ENCODE data around the gene KCNAB1. TPM values are rescaled to one million over a fixed set of nuclear protein-coding genes. Genes with fewer than 3 reads are reported as not detected.

The KCNAB1 gene
- total RNA-seq, 1 experiment from 2014 or later: 1.0 TPM

DNA sequence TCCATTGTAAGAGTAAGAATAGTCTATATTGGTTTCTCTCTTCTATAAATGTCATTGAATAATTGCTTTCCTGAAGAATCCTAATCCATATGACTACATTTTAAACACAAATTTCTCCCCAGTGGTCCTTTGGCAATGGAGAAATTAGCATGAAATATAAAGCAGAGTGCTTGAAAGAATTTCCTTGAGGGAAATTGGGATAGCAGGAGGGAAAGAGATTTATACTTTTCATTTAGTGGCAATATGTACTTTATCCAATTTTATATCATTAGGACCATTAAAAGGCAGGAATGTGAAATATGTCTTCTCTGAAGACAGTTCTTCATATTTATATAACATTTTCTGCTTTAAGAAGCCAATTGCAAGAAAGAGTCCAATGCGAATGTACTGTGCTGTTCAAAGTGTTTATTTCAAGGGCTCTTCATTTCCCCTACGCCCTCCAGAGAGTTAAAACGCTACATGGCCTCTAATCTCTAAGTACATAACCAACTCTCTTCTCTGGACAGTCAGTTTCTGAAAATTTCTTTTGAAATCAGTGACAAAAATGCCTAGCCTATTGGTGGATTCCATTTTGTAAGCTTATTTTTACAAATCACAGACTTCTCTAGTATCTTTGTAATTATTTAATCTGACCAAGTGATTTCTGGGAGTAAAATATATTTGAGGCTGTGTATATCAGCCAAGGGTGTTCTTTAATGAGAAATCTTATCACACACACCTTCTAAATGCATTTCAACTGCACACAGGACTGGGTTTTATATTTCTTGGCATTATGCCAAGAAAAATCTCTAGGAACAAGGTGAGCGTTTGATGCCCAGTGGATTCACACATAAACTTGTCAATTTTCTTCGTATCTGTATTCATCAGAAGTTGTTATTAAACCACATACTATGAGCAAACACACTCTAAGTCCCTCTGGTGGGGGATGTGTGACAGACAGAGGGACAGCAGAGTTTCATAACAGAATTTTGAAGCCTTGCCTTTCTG lies 51.2 kb downstream of the KCNAB1 start:
- no peak overlapping the region for H3K27ac Mint-ChIP-seq
- POLR2A ChIA-PET: no interaction called here
- H3K4me3 Mint-ChIP-seq: no peak overlapping the region
- DNase-seq (ENCODE audit: low spot score): no peak
- ATAC-seq: no peak
- H3K4me1 Mint-ChIP-seq: no peaks in the 10 kb centered on the region
- CTCF ChIA-PET: interaction anchor here (0.6 to 0.7 kb wide), 2 partner anchors 39 to 127 kb away, joined by 3 read pairs; no protein-coding TSS in a partner anchor
- no peaks in the 10 kb centered on the region for H3K27me3 Mint-ChIP-seq (ENCODE audit: low read depth)
- TF ChIP-seq CREB1 (CRISPR knock-in tag; IDR thresholded peaks at IDR 0.05): no peak
- TF ChIP-seq SMAD4 (CRISPR knock-in tag; IDR thresholded peaks at IDR 0.05): no peak
- TF ChIP-seq ZNF396 (CRISPR knock-in tag; IDR thresholded peaks at IDR 0.05; ENCODE audit: borderline replicate concordance): no peak
- TF ChIP-seq GABPB1 (CRISPR knock-in tag; IDR thresholded peaks at IDR 0.05): no peak
- TF ChIP-seq ZNF219 (CRISPR knock-in tag; IDR thresholded peaks at IDR 0.05; ENCODE audit: borderline replicate concordance): no peak
- TF ChIP-seq ATF6 (CRISPR knock-in tag; IDR thresholded peaks at IDR 0.05): no peak
- TF ChIP-seq, protein P1, sequence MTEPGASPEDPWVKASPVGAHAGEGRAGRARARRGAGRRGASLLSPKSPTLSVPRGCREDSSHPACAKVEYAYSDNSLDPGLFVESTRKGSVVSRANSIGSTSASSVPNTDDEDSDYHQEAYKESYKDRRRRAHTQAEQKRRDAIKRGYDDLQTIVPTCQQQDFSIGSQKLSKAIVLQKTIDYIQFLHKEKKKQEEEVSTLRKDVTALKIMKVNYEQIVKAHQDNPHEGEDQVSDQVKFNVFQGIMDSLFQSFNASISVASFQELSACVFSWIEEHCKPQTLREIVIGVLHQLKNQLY (CRISPR knock-in tag; IDR thresholded peaks at IDR 0.05): no peak
- TF ChIP-seq NR2C2 (CRISPR knock-in tag; IDR thresholded peaks at IDR 0.05): no peak
- no peaks in the 10 kb centered on the region for H3K9me3 Mint-ChIP-seq
- no peaks in the 10 kb centered on the region for H3K36me3 Mint-ChIP-seq

GRCh38 chr3:156172536-156172935 lies 52.2 kb downstream of the KCNAB1 start:
- no peaks in the 10 kb centered on the region for H3K9me3 Mint-ChIP-seq
- ChIA-PET POLR2A (no interaction called here), CTCF (interaction anchor here (0.6 to 0.7 kb wide), 2 partner anchors 40 to 128 kb away, joined by 3 read pairs; no protein-coding TSS in a partner anchor)
- no peaks in the 10 kb centered on the region for H3K27me3 Mint-ChIP-seq (ENCODE audit: low read depth)
- H3K4me1 Mint-ChIP-seq: no peaks in the 10 kb centered on the region
- H3K4me3 Mint-ChIP-seq: no peak overlapping the region
- DNase-seq (ENCODE audit: low spot score) (no peak), ATAC-seq (no peak)
- no peak overlapping the region for H3K27ac Mint-ChIP-seq
- TF ChIP-seq, protein P2, sequence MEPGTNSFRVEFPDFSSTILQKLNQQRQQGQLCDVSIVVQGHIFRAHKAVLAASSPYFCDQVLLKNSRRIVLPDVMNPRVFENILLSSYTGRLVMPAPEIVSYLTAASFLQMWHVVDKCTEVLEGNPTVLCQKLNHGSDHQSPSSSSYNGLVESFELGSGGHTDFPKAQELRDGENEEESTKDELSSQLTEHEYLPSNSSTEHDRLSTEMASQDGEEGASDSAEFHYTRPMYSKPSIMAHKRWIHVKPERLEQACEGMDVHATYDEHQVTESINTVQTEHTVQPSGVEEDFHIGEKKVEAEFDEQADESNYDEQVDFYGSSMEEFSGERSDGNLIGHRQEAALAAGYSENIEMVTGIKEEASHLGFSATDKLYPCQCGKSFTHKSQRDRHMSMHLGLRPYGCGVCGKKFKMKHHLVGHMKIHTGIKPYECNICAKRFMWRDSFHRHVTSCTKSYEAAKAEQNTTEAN (CRISPR knock-in tag; IDR thresholded peaks at IDR 0.05): no peak
- TF ChIP-seq TCF7 (CRISPR knock-in tag; IDR thresholded peaks at IDR 0.05; ENCODE audit: low read depth) (no peak), ZNF138 (CRISPR knock-in tag; conservative IDR thresholded peaks at IDR 0.05) (no peak), ATF1 (CRISPR knock-in tag; IDR thresholded peaks at IDR 0.05) (no peak), HMGA2 (CRISPR knock-in tag; IDR thresholded peaks at IDR 0.05) (no peak), ZNF281 (CRISPR knock-in tag; IDR thresholded peaks at IDR 0.05) (no peak)
- no peaks in the 10 kb centered on the region for H3K36me3 Mint-ChIP-seq

All from WTC11 (cell line).